ENCODE results near the gene TSSK3. TPM values are rescaled to one million over a fixed set of nuclear protein-coding genes. Genes with fewer than 3 reads are reported as not detected.

Gene TSSK3
- polyA plus RNA-seq, 1 donor (not counting 4 experiments of a cell fraction or from before 2014, with no cell fraction given) = 0.14 TPM

DNA sequence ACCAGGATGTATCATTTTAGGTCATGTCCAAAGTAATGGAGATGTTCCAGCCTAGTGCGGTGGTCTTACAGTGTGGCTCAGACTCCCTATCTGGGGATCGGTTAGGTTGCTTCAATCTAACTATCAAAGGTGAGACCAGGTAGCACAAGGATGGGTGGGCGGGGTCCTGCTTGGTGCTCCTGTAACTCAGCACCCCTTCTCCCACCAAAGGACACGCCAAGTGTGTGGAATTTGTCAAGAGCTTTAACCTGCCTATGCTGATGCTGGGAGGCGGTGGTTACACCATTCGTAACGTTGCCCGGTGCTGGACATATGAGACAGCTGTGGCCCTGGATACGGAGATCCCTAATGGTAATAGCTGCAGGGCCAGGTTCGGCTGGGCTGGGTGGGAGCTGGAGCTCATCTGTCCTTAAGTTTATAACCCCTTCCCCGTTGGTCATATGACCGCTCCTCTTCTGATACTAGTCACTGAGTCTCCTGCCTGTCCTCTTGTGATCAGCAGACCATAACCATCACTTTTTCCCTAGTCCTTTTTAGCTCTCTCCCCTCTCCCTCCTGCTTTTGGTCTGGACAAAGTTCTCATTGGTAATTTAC lies 31.7 kb upstream of the TSSK3 start:
- Histone ChIP-seq H3K27me3 (ENCODE audit: control insufficient read depth, extremely low read depth, insufficient read depth, low read length) (peaks cover 4% of the 10 kb centered on the region), H3K9ac (ENCODE audit: control insufficient read depth, extremely low read depth, insufficient read depth, low read length) (no peak overlapping the region), H3K36me3 (ENCODE audit: control insufficient read depth in 2 of 2, extremely low read depth in 1 of 2, insufficient read depth in 2 of 2, low read length in 2 of 2) (peaks cover 24 to 37% of the 10 kb centered on the region in 2 experiments), H3K9me1 (ENCODE audit: control insufficient read depth, extremely low read depth, insufficient read depth, low read length) (no peaks in the 10 kb centered on the region), H3K4me2 (ENCODE audit: control insufficient read depth, extremely low read depth, insufficient read depth, low read depth, low read length) (no peak overlapping the region), H2AFZ (ENCODE audit: control insufficient read depth, low read length) (no peak overlapping the region), H3K9me3 (ENCODE audit: control insufficient read depth, low read depth, low read length) (no peaks in the 10 kb centered on the region), H3K4me1 (ENCODE audit: control insufficient read depth, extremely low read depth, insufficient read depth, low read length) (peaks cover 12% of the 10 kb centered on the region), H3K4me3 (ENCODE audit: control insufficient read depth in 2 of 3, extremely low read depth in 1 of 3, insufficient read depth in 2 of 3, low read depth in 1 of 3, low read length in 3 of 3) (no peak overlapping the region), H3K79me2 (ENCODE audit: control insufficient read depth, insufficient read depth, low read length) (no peaks in the 10 kb centered on the region), H4K20me1 (ENCODE audit: control insufficient read depth, extremely low read depth, insufficient read depth, low read length) (no peaks in the 10 kb centered on the region), H3K27ac (ENCODE audit: control insufficient read depth, insufficient read depth, low read length) (no peak overlapping the region)
- dilution Hi-C loops (cut with MboI; ENCODE audit: extremely low pct_ligation_motif_present, low sequenced_read_pairs) = no loop called here
- DNase-seq (ENCODE audit: low read depth, low spot score) (no peak), FAIRE-seq (no peak)
- TF ChIP-seq, protein P1, sequence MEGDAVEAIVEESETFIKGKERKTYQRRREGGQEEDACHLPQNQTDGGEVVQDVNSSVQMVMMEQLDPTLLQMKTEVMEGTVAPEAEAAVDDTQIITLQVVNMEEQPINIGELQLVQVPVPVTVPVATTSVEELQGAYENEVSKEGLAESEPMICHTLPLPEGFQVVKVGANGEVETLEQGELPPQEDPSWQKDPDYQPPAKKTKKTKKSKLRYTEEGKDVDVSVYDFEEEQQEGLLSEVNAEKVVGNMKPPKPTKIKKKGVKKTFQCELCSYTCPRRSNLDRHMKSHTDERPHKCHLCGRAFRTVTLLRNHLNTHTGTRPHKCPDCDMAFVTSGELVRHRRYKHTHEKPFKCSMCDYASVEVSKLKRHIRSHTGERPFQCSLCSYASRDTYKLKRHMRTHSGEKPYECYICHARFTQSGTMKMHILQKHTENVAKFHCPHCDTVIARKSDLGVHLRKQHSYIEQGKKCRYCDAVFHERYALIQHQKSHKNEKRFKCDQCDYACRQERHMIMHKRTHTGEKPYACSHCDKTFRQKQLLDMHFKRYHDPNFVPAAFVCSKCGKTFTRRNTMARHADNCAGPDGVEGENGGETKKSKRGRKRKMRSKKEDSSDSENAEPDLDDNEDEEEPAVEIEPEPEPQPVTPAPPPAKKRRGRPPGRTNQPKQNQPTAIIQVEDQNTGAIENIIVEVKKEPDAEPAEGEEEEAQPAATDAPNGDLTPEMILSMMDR (optimal IDR thresholded peaks at IDR 0.05 in 1 of 3, IDR thresholded peaks at IDR 0.05 in 1 of 3, conservative IDR thresholded peaks at IDR 0.05 in 1 of 3; ENCODE audit: extremely low read depth in 1 of 3, insufficient read depth in 2 of 3, low read length in 3 of 3) = no peak
- no peak for TF ChIP-seq EZH2 (IDR thresholded peaks at IDR 0.05; ENCODE audit: low read length)

- dilution Hi-C loops (cut with MboI; ENCODE audit: extremely low pct_ligation_motif_present, low sequenced_read_pairs) = no loop called here
- no peaks in the 10 kb centered on the region for H3K9me3 ChIP-seq (ENCODE audit: control insufficient read depth, low read depth, low read length)
- H3K4me3 ChIP-seq (ENCODE audit: control insufficient read depth in 2 of 3, extremely low read depth in 1 of 3, insufficient read depth in 2 of 3, low read depth in 1 of 3, low read length in 3 of 3) = no peak overlapping the region
- H2AFZ ChIP-seq (ENCODE audit: control insufficient read depth, low read length) = no peak overlapping the region
- peaks cover 12% of the 10 kb centered on the region for H3K4me1 ChIP-seq (ENCODE audit: control insufficient read depth, extremely low read depth, insufficient read depth, low read length)
- no peak overlapping the region for H3K9ac ChIP-seq (ENCODE audit: control insufficient read depth, extremely low read depth, insufficient read depth, low read length)
- H4K20me1 ChIP-seq (ENCODE audit: control insufficient read depth, extremely low read depth, insufficient read depth, low read length) = no peaks in the 10 kb centered on the region
- H3K79me2 ChIP-seq (ENCODE audit: control insufficient read depth, insufficient read depth, low read length) = no peaks in the 10 kb centered on the region
- no peak for FAIRE-seq
- H3K27me3 ChIP-seq (ENCODE audit: control insufficient read depth, extremely low read depth, insufficient read depth, low read length) = peaks cover 7% of the 10 kb centered on the region
- H3K27ac ChIP-seq (ENCODE audit: control insufficient read depth, insufficient read depth, low read length) = no peak overlapping the region
- TF ChIP-seq, protein P1 (optimal IDR thresholded peaks at IDR 0.05 in 1 of 3, IDR thresholded peaks at IDR 0.05 in 1 of 3, conservative IDR thresholded peaks at IDR 0.05 in 1 of 3; ENCODE audit: extremely low read depth in 1 of 3, insufficient read depth in 2 of 3, low read length in 3 of 3) = no peak
- TF ChIP-seq EZH2 (IDR thresholded peaks at IDR 0.05; ENCODE audit: low read length) = no peak
- DNase-seq (ENCODE audit: low read depth, low spot score) = no peak
- H3K4me2 ChIP-seq (ENCODE audit: control insufficient read depth, extremely low read depth, insufficient read depth, low read depth, low read length) = no peak overlapping the region
- peaks cover 24 to 37% of the 10 kb centered on the region in 2 experiments for H3K36me3 ChIP-seq (ENCODE audit: control insufficient read depth in 2 of 2, extremely low read depth in 1 of 2, insufficient read depth in 2 of 2, low read length in 2 of 2)
- H3K9me1 ChIP-seq (ENCODE audit: control insufficient read depth, extremely low read depth, insufficient read depth, low read length) = no peaks in the 10 kb centered on the region
Observed at GRCh38 chr1:32331549-32331948, 30.8 kb upstream of the TSSK3 start.

All from keratinocyte (primary cell).